WERI-Rb-1 (cell line): Measurements from ENCODE around the gene PHF14.

Experiments
- DNase-seq: peaks from one replicate; pipeline ENCODE4 v3.0.0-alpha.2; 2020
- H3K27ac ChIP-seq: fragments of 250-450 bp; sonication (Bioruptor Pico); 2 replicates; pipeline ENCODE4 v1.5.1; 2020; ENCODE audit warnings: mild to moderate bottlenecking, moderate library complexity
- H3K27me3 ChIP-seq: fragments of 250-450 bp; sonication (Bioruptor Pico); 2 replicates; pipeline ENCODE4 v1.5.1; 2021; ENCODE audit warnings: mild to moderate bottlenecking, low read depth, moderate library complexity; ENCODE audit not compliant: insufficient read depth, severe bottlenecking
- H3K36me3 ChIP-seq: fragments of 250-450 bp; sonication (Bioruptor Pico); 2 replicates; pipeline ENCODE4 v1.5.1; 2020; ENCODE audit warnings: mild to moderate bottlenecking, moderate library complexity
- H3K4me3 ChIP-seq: 2 replicates; pipeline ENCODE4 v1.5.1; 2011; ENCODE audit warnings: low read depth, mild to moderate bottlenecking, control low read depth, low read length
- H3K9me3 ChIP-seq: fragments of 250-450 bp; sonication (Bioruptor Pico); 2 replicates; pipeline ENCODE4 v1.5.1; 2021; ENCODE audit warnings: mild to moderate bottlenecking, moderate library complexity; ENCODE audit not compliant: severe bottlenecking
- CTCF ChIP-seq: IDR thresholded peaks from 2 replicates; pipeline ENCODE4 v1.5.1; 2011; ENCODE audit warnings: low read depth, mild to moderate bottlenecking, control low read depth, inconsistent platforms, low read length

Gene PHF14

GRCh38 chr7:11039974-11040373 lies 66.3 kb downstream of the PHF14 start:
- TF ChIP-seq CTCF = no peak
- peaks cover 26% of the 10 kb centered on the region for H3K36me3 ChIP-seq

DNA sequence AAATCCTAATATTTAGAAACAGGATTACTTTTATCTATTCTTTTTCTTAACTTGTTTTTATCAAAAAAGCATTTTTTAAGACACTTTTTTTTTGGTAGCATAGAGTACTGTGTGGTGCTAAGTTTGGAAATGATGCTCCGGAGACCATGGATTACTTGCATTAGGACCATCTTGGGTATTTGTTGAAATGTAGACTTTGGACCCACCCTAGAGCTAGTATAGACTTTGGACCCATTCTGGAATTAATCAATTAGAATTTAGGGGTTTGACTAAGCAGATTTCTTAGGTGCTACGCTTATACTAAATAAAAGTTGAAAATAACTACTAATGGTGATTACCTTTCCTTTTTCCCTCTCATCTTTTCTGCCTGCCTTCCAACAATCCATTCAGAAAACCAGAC lies 80.4 kb downstream of the PHF14 start:
- Histone ChIP-seq H3K4me3 (no peak overlapping the region), H3K27ac (no peak overlapping the region), H3K27me3 (no peaks in the 10 kb centered on the region), H3K9me3 (no peaks in the 10 kb centered on the region), H3K36me3 (peaks cover 15% of the 10 kb centered on the region)
- no peak for DNase-seq
- no peak for TF ChIP-seq CTCF

More at GRCh38 chr7:11039974-11040373, 66.3 kb downstream of the PHF14 start:
- Histone ChIP-seq H3K27ac (no peak overlapping the region), H3K27me3 (no peaks in the 10 kb centered on the region), H3K9me3 (no peaks in the 10 kb centered on the region), H3K4me3 (no peak overlapping the region)
- DNase-seq = no peak

GRCh38 chr7:11060893-11061292 lies 87.2 kb downstream of the PHF14 start:
- no peaks in the 10 kb centered on the region for H3K9me3 ChIP-seq
- TF ChIP-seq CTCF = no peak
- H3K27ac ChIP-seq = no peak overlapping the region
- H3K4me3 ChIP-seq = no peak overlapping the region
- no peak for DNase-seq
- H3K36me3 ChIP-seq = peaks cover 18% of the 10 kb centered on the region
- H3K27me3 ChIP-seq = no peaks in the 10 kb centered on the region

- no peak for DNase-seq
- Histone ChIP-seq H3K36me3 (peaks cover 18% of the 10 kb centered on the region), H3K4me3 (no peak overlapping the region), H3K9me3 (no peaks in the 10 kb centered on the region), H3K27ac (no peak overlapping the region), H3K27me3 (no peaks in the 10 kb centered on the region)
- TF ChIP-seq CTCF = no peak
These were observed 88.4 kb downstream of the PHF14 start for GRCh38 chr7:11062110-11062509.

- H3K27me3 ChIP-seq = no peaks in the 10 kb centered on the region
- no peaks in the 10 kb centered on the region for H3K9me3 ChIP-seq
- no peak overlapping the region for H3K4me3 ChIP-seq
- H3K27ac ChIP-seq = no peak overlapping the region
- no peak for TF ChIP-seq CTCF
- peaks cover 3% of the 10 kb centered on the region for H3K36me3 ChIP-seq
- no peak for DNase-seq
These were observed 95.9 kb downstream of the PHF14 start for GRCh38 chr7:11069591-11069990.

GRCh38 chr7:11077816-11078215 lies 104.1 kb downstream of the PHF14 start:
- no peak for DNase-seq
- H3K4me3 ChIP-seq = no peak overlapping the region
- no peak overlapping the region for H3K27ac ChIP-seq
- H3K27me3 ChIP-seq = no peaks in the 10 kb centered on the region
- no peak for TF ChIP-seq CTCF
- no peaks in the 10 kb centered on the region; the same call in 1 of the 2 replicates for H3K36me3 ChIP-seq
- no peaks in the 10 kb centered on the region for H3K9me3 ChIP-seq
